Gastroesophageal sphincter (tissue), 4 donors: ENCODE results near the gene PINK1. TPM values are rescaled to one million over a fixed set of nuclear protein-coding genes. Genes with fewer than 3 reads are reported as not detected.

Experiments used
- ATAC-seq: fragments of 150-250 bp; one replicate; pipeline ENCODE4 v1.9.1; 2016; ENCODE audit warnings: mild to moderate bottlenecking, moderate library complexity
- H3K27ac ChIP-seq, 4 donors: fragments of 200-600 bp; sonication (generic) in 3 of 4; 1 replicate in 3 of 4; 2 replicates in 1 of 4; pipeline ENCODE4 v1.5.1; 2016 to 2019
- H3K27me3 ChIP-seq: fragments of 200-600 bp; sonication (generic); one replicate; pipeline ENCODE4 v1.5.1; 2019
- H3K36me3 ChIP-seq, 2 donors: fragments of 200-600 bp; sonication (generic); one replicate each; pipeline ENCODE4 v1.5.1; 2019; ENCODE audit warnings: control low read depth in 1 of 2
- H3K4me1 ChIP-seq, 3 donors: fragments of 200-600 bp; sonication (generic); 1 replicate in 2 of 3; 2 replicates in 1 of 3; pipeline ENCODE4 v1.5.1; 2016 to 2019; ENCODE audit warnings: control low read depth in 2 of 3
- H3K4me3 ChIP-seq, 2 donors: fragments of 200-600 bp; sonication (generic); one replicate each; pipeline ENCODE4 v1.5.1; 2019; ENCODE audit warnings: mild to moderate bottlenecking in 1 of 2, moderate library complexity in 1 of 2
- H3K9me3 ChIP-seq, 3 donors: fragments of 200-600 bp; sonication (generic); one replicate each; pipeline ENCODE4 v1.5.1; 2017 to 2019; ENCODE audit warnings: control low read depth in 2 of 3
- EP300 ChIP-seq: sonication (generic); formaldehyde crosslinking; IDR thresholded peaks from one replicate; pipeline ENCODE4 v1.6.1; 2017; ENCODE audit warnings: antibody characterized with exemption, mild to moderate bottlenecking
- POLR2A ChIP-seq, 2 donors: fragments of 450-650 bp; IDR thresholded peaks; one replicate each; pipeline ENCODE4 v1.6.1; 2017; ENCODE audit warnings: antibody characterized with exemption in 2 of 2, mild to moderate bottlenecking in 2 of 2, moderate library complexity in 1 of 2
- POLR2AphosphoS5 ChIP-seq: sonication (generic); formaldehyde crosslinking; IDR thresholded peaks from one replicate; pipeline ENCODE4 v1.6.1; 2017; ENCODE audit warnings: antibody characterized with exemption
- WGBS, 2 donors: methylation state at CpG; one replicate each; pipeline ENCODE4 v1.1.5; 2018; ENCODE audit warnings: low coverage in 1 of 2; 5-methylcytosine and 5-hydroxymethylcytosine counted together
- total RNA-seq, 4 donors: library from RNA; depleted of rRNA; stranded (reverse); fragments of >200 nt; gene quantifications; one replicate each; pipeline ENCODE4 v1.1.0, GENCODE V29; 2016
- TF ChIP-seq, protein P1 (sequence below), 4 experiments: fragments of 200-600 bp in 2 of 4; fragments of 450-650 bp in 2 of 4; sonication (generic) in 1 of 4; IDR thresholded peaks; one replicate each; pipeline ENCODE4 v1.5.1; 2017 to 2019; ENCODE audit warnings: antibody characterized with exemption in 4 of 4, mild to moderate bottlenecking in 2 of 4, moderate library complexity in 2 of 4

PINK1 gene
- total RNA-seq, 4 donors from 2014 or later: 148 to 269 (median 203) TPM

- Histone ChIP-seq H3K4me3 (peak overlapping the region; percentile 88 to 93), H3K4me1 (peaks cover 0 to 46% (median 6%) of the 10 kb centered on the region in 3 donors), H3K27me3 (no peaks in the 10 kb centered on the region), H3K36me3 (peaks cover 0 to 19% of the 10 kb centered on the region in 2 donors), H3K27ac (peak overlapping the region; percentile 45 to 86 (median 84)), H3K9me3 (no peaks in the 10 kb centered on the region)
- TF ChIP-seq EP300: no peak
- TF ChIP-seq, protein P1, sequence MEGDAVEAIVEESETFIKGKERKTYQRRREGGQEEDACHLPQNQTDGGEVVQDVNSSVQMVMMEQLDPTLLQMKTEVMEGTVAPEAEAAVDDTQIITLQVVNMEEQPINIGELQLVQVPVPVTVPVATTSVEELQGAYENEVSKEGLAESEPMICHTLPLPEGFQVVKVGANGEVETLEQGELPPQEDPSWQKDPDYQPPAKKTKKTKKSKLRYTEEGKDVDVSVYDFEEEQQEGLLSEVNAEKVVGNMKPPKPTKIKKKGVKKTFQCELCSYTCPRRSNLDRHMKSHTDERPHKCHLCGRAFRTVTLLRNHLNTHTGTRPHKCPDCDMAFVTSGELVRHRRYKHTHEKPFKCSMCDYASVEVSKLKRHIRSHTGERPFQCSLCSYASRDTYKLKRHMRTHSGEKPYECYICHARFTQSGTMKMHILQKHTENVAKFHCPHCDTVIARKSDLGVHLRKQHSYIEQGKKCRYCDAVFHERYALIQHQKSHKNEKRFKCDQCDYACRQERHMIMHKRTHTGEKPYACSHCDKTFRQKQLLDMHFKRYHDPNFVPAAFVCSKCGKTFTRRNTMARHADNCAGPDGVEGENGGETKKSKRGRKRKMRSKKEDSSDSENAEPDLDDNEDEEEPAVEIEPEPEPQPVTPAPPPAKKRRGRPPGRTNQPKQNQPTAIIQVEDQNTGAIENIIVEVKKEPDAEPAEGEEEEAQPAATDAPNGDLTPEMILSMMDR (IDR thresholded peaks at IDR 0.05): no peak
- no peak for TF ChIP-seq POLR2A (IDR thresholded peaks at IDR 0.05)
- no peak for TF ChIP-seq POLR2AphosphoS5
- ATAC-seq: no peak
- WGBS, 2 donors: 51 to 69% methylated on average over 3 to 4 of the region's 7 CpGs
Observed at GRCh38 chr1:20662110-20662475, 28.8 kb downstream of the PINK1 start.

DNA sequence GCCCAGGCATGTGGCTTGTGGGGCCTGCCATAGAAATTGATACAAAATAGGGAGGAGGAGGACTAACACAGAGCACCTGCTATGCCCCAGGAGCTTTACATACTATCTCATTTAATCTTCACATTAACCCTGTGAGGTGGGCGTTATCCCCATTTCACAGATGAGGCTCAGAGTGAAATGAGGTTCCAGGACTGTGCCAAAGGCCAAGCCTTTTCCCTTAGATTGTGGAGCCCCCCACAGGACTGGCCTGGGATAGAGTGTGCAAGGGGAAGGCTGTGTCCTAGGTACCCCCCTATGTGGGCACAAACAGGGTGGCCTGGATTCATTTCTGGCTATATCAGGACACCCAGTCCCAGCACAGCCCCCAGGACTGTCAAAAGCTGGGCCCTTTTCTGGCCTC is 30.1 kb downstream of the PINK1 start:
- peaks cover 0 to 33% (median 6%) of the 10 kb centered on the region in 3 donors for H3K4me1 ChIP-seq
- no peak overlapping the region for H3K4me3 ChIP-seq
- WGBS, 2 donors: 100% methylated on average over 1 of the region's 1 CpG; no CpG with 5 or more reads in 1 of the 2 donors
- TF ChIP-seq POLR2A (IDR thresholded peaks at IDR 0.05) (no peak), POLR2AphosphoS5 (no peak), EP300 (no peak)
- TF ChIP-seq, protein P1 (IDR thresholded peaks at IDR 0.05): no peak
- peaks cover 0 to 6% of the 10 kb centered on the region in 2 donors for H3K36me3 ChIP-seq
- H3K27me3 ChIP-seq: no peaks in the 10 kb centered on the region
- H3K27ac ChIP-seq: no peak overlapping the region
- no peak for ATAC-seq
- H3K9me3 ChIP-seq: no peaks in the 10 kb centered on the region

GRCh38 chr1:20663969-20664715 is 30.9 kb downstream of the PINK1 start:
- TF ChIP-seq POLR2A (IDR thresholded peaks at IDR 0.05) (no peak), POLR2AphosphoS5 (no peak), EP300 (no peak)
- TF ChIP-seq, protein P1 (IDR thresholded peaks at IDR 0.05): no peak
- H3K27me3 ChIP-seq: no peaks in the 10 kb centered on the region
- H3K27ac ChIP-seq: no peak overlapping the region
- H3K4me1 ChIP-seq: peaks cover 0 to 27% (median 6%) of the 10 kb centered on the region in 3 donors
- no peaks in the 10 kb centered on the region for H3K36me3 ChIP-seq
- no peak for ATAC-seq
- 57% methylated on average over 2 of the region's 12 CpGs; no CpG with 5 or more reads in 1 of the 2 donors for WGBS, 2 donors
- no peak overlapping the region for H3K4me3 ChIP-seq
- H3K9me3 ChIP-seq: no peaks in the 10 kb centered on the region

- ATAC-seq: no peak
- WGBS, 2 donors: 83% methylated on average over 10 of the region's 12 CpGs; no CpG with 5 or more reads in 1 of the 2 donors
- H3K4me3 ChIP-seq: no peak overlapping the region
- peak overlapping the region in 1 of 4 donors; percentile 21 for H3K27ac ChIP-seq
- no peaks in the 10 kb centered on the region for H3K36me3 ChIP-seq
- TF ChIP-seq POLR2A (IDR thresholded peaks at IDR 0.05) (no peak), EP300 (no peak), POLR2AphosphoS5 (no peak)
- TF ChIP-seq, protein P1 (IDR thresholded peaks at IDR 0.05): no peak
- peaks cover 0 to 11% (median 0%) of the 10 kb centered on the region in 3 donors for H3K4me1 ChIP-seq
- H3K27me3 ChIP-seq: no peaks in the 10 kb centered on the region
- H3K9me3 ChIP-seq: no peaks in the 10 kb centered on the region
Observed at GRCh38 chr1:20665726-20666125, 32.5 kb downstream of the PINK1 start.

GRCh38 chr1:20666146-20666545 is 32.9 kb downstream of the PINK1 start:
- TF ChIP-seq POLR2A (IDR thresholded peaks at IDR 0.05): no peak
- TF ChIP-seq, protein P1 (IDR thresholded peaks at IDR 0.05): no peak
- TF ChIP-seq EP300: no peak
- no peak for TF ChIP-seq POLR2AphosphoS5
- ATAC-seq: no peak
- Histone ChIP-seq H3K36me3 (no peaks in the 10 kb centered on the region), H3K27ac (peak overlapping the region in 2 of 4 donors; percentile 48 to 51), H3K4me1 (peaks cover 0 to 9% (median 0%) of the 10 kb centered on the region in 3 donors), H3K9me3 (no peaks in the 10 kb centered on the region), H3K4me3 (no peak overlapping the region), H3K27me3 (no peaks in the 10 kb centered on the region)
- WGBS, 2 donors: no CpG with 5 or more reads among the region's 16 CpGs
